ENCODE results near the gene KCNJ3. TPM values are rescaled to one million over a fixed set of nuclear protein-coding genes. Genes with fewer than 3 reads are reported as not detected.

Gene KCNJ3
- total and polyA plus RNA-seq, 4 experiments from 2014 or later = not detected

- DNase-seq = no peak
- H3K36me3 ChIP-seq (ENCODE audit: insufficient read depth, low read length) = no peaks in the 10 kb centered on the region
- Mint-ChIP-seq H3K27ac (no peak overlapping the region), H3K4me3 (no peak overlapping the region), H3K4me1 (no peaks in the 10 kb centered on the region), H3K27me3 (no peaks in the 10 kb centered on the region), H3K36me3 (no peaks in the 10 kb centered on the region), H3K9me3 (peaks cover 0 to 3% (median 0%) of the 10 kb centered on the region in 8 donors)
- CTCF ChIA-PET (ENCODE audit: partially characterized antibody) = no interaction called here
- no peaks in the 10 kb centered on the region for H3K4me1 ChIP-seq (ENCODE audit: insufficient read depth, low read length)
- no peaks in the 10 kb centered on the region for H3K9me3 ChIP-seq (ENCODE audit: control insufficient read depth in 1 of 2, low read length in 2 of 2)
- intact Hi-C loops (cut with micrococcal nuclease) = no loop called here
- POLR2A ChIA-PET (ENCODE audit: partially characterized antibody) = no interaction called here
- H3K4me3 ChIP-seq (ENCODE audit: low read length in 2 of 2) = no peak overlapping the region
- no peaks in the 10 kb centered on the region for H3K27me3 ChIP-seq (ENCODE audit: insufficient read depth, low read length)
- no peak overlapping the region for H3K27ac ChIP-seq (ENCODE audit: low read depth, low read length)
Observed at GRCh38 chr2:154706660-154707059, 8.2 kb downstream of the KCNJ3 start.

- Mint-ChIP-seq H3K27ac (no peak overlapping the region), H3K36me3 (no peaks in the 10 kb centered on the region), H3K27me3 (no peaks in the 10 kb centered on the region), H3K4me3 (no peak overlapping the region), H3K4me1 (no peaks in the 10 kb centered on the region), H3K9me3 (peaks cover 0 to 3% (median 0%) of the 10 kb centered on the region in 8 donors)
- Histone ChIP-seq H3K9me3 (ENCODE audit: control insufficient read depth in 1 of 2, low read length in 2 of 2) (no peaks in the 10 kb centered on the region), H3K27ac (ENCODE audit: low read depth, low read length) (no peak overlapping the region), H3K4me3 (ENCODE audit: low read length in 2 of 2) (no peak overlapping the region), H3K4me1 (ENCODE audit: insufficient read depth, low read length) (no peaks in the 10 kb centered on the region), H3K27me3 (ENCODE audit: insufficient read depth, low read length) (no peaks in the 10 kb centered on the region), H3K36me3 (ENCODE audit: insufficient read depth, low read length) (no peaks in the 10 kb centered on the region)
- DNase-seq = no peak
- POLR2A ChIA-PET (ENCODE audit: partially characterized antibody) = no interaction called here
- CTCF ChIA-PET (ENCODE audit: partially characterized antibody) = no interaction called here
- intact Hi-C loops (cut with micrococcal nuclease) = no loop called here
Observed at GRCh38 chr2:154707994-154708575, 9.6 kb downstream of the KCNJ3 start.

GRCh38 chr2:154709215-154709614 lies 10.7 kb downstream of the KCNJ3 start:
- H3K9me3 Mint-ChIP-seq = peaks cover 0 to 3% (median 0%) of the 10 kb centered on the region in 8 donors
- no peak for DNase-seq
- ChIA-PET CTCF (ENCODE audit: partially characterized antibody) (no interaction called here), POLR2A (ENCODE audit: partially characterized antibody) (no interaction called here)
- no peaks in the 10 kb centered on the region for H3K27me3 ChIP-seq (ENCODE audit: insufficient read depth, low read length)
- H3K27ac ChIP-seq (ENCODE audit: low read depth, low read length) = no peak overlapping the region
- no peaks in the 10 kb centered on the region for H3K4me1 ChIP-seq (ENCODE audit: insufficient read depth, low read length)
- no peak overlapping the region for H3K4me3 Mint-ChIP-seq
- H3K27me3 Mint-ChIP-seq = no peaks in the 10 kb centered on the region
- H3K27ac Mint-ChIP-seq = no peak overlapping the region
- no peaks in the 10 kb centered on the region for H3K9me3 ChIP-seq (ENCODE audit: control insufficient read depth in 1 of 2, low read length in 2 of 2)
- no peak overlapping the region for H3K4me3 ChIP-seq (ENCODE audit: low read length in 2 of 2)
- H3K36me3 ChIP-seq (ENCODE audit: insufficient read depth, low read length) = no peaks in the 10 kb centered on the region
- intact Hi-C loops (cut with micrococcal nuclease) = no loop called here
- no peaks in the 10 kb centered on the region for H3K4me1 Mint-ChIP-seq
- no peaks in the 10 kb centered on the region for H3K36me3 Mint-ChIP-seq

GRCh38 chr2:154710078-154710477 lies 11.6 kb downstream of the KCNJ3 start:
- Histone ChIP-seq H3K36me3 (ENCODE audit: insufficient read depth, low read length) (no peaks in the 10 kb centered on the region), H3K27ac (ENCODE audit: low read depth, low read length) (no peak overlapping the region), H3K4me1 (ENCODE audit: insufficient read depth, low read length) (no peaks in the 10 kb centered on the region), H3K9me3 (ENCODE audit: control insufficient read depth in 1 of 2, low read length in 2 of 2) (no peaks in the 10 kb centered on the region), H3K27me3 (ENCODE audit: insufficient read depth, low read length) (no peaks in the 10 kb centered on the region), H3K4me3 (ENCODE audit: low read length in 2 of 2) (no peak overlapping the region)
- Mint-ChIP-seq H3K9me3 (peaks cover 0 to 5% (median 0%) of the 10 kb centered on the region in 8 donors), H3K27me3 (no peaks in the 10 kb centered on the region), H3K4me3 (no peak overlapping the region), H3K4me1 (no peaks in the 10 kb centered on the region), H3K36me3 (no peaks in the 10 kb centered on the region), H3K27ac (no peak overlapping the region)
- ChIA-PET CTCF (ENCODE audit: partially characterized antibody) (no interaction called here), POLR2A (ENCODE audit: partially characterized antibody) (no interaction called here)
- DNase-seq = no peak
- intact Hi-C loops (cut with micrococcal nuclease) = no loop called here

GRCh38 chr2:154710685-154711084 lies 12.2 kb downstream of the KCNJ3 start:
- POLR2A ChIA-PET (ENCODE audit: partially characterized antibody) = no interaction called here
- Histone ChIP-seq H3K27me3 (ENCODE audit: insufficient read depth, low read length) (no peaks in the 10 kb centered on the region), H3K4me3 (ENCODE audit: low read length in 2 of 2) (no peak overlapping the region), H3K27ac (ENCODE audit: low read depth, low read length) (no peak overlapping the region), H3K36me3 (ENCODE audit: insufficient read depth, low read length) (no peaks in the 10 kb centered on the region), H3K4me1 (ENCODE audit: insufficient read depth, low read length) (no peaks in the 10 kb centered on the region), H3K9me3 (ENCODE audit: control insufficient read depth in 1 of 2, low read length in 2 of 2) (no peaks in the 10 kb centered on the region)
- H3K27ac Mint-ChIP-seq = no peak overlapping the region
- CTCF ChIA-PET (ENCODE audit: partially characterized antibody) = interaction anchor here (0.6 kb wide), 1 partner anchor 50 kb away, joined by 3 read pairs; no protein-coding TSS in a partner anchor
- H3K4me3 Mint-ChIP-seq = no peak overlapping the region
- intact Hi-C loops (cut with micrococcal nuclease) = no loop called here
- H3K4me1 Mint-ChIP-seq = no peaks in the 10 kb centered on the region
- no peaks in the 10 kb centered on the region for H3K27me3 Mint-ChIP-seq
- H3K9me3 Mint-ChIP-seq = peaks cover 0 to 5% (median 0%) of the 10 kb centered on the region in 8 donors
- DNase-seq = no peak
- no peaks in the 10 kb centered on the region for H3K36me3 Mint-ChIP-seq

GRCh38 chr2:154713675-154714074 lies 15.2 kb downstream of the KCNJ3 start:
- peaks cover 0 to 5% (median 0%) of the 10 kb centered on the region in 8 donors for H3K9me3 Mint-ChIP-seq
- H3K4me3 Mint-ChIP-seq = no peak overlapping the region
- Histone ChIP-seq H3K4me1 (ENCODE audit: insufficient read depth, low read length) (no peaks in the 10 kb centered on the region), H3K27me3 (ENCODE audit: insufficient read depth, low read length) (no peaks in the 10 kb centered on the region), H3K36me3 (ENCODE audit: insufficient read depth, low read length) (no peaks in the 10 kb centered on the region), H3K9me3 (ENCODE audit: control insufficient read depth in 1 of 2, low read length in 2 of 2) (no peaks in the 10 kb centered on the region), H3K27ac (ENCODE audit: low read depth, low read length) (no peak overlapping the region), H3K4me3 (ENCODE audit: low read length in 2 of 2) (no peak overlapping the region)
- intact Hi-C loops (cut with micrococcal nuclease) = no loop called here
- H3K4me1 Mint-ChIP-seq = no peaks in the 10 kb centered on the region
- no peak overlapping the region for H3K27ac Mint-ChIP-seq
- CTCF ChIA-PET (ENCODE audit: partially characterized antibody) = no interaction called here
- no peaks in the 10 kb centered on the region for H3K27me3 Mint-ChIP-seq
- POLR2A ChIA-PET (ENCODE audit: partially characterized antibody) = no interaction called here
- H3K36me3 Mint-ChIP-seq = no peaks in the 10 kb centered on the region
- no peak for DNase-seq

- CTCF ChIA-PET (ENCODE audit: partially characterized antibody) = no interaction called here
- H3K4me1 Mint-ChIP-seq = no peaks in the 10 kb centered on the region
- Histone ChIP-seq H3K27me3 (ENCODE audit: insufficient read depth, low read length) (no peaks in the 10 kb centered on the region), H3K9me3 (ENCODE audit: control insufficient read depth in 1 of 2, low read length in 2 of 2) (no peaks in the 10 kb centered on the region), H3K4me3 (ENCODE audit: low read length in 2 of 2) (no peak overlapping the region), H3K36me3 (ENCODE audit: insufficient read depth, low read length) (no peaks in the 10 kb centered on the region), H3K4me1 (ENCODE audit: insufficient read depth, low read length) (no peaks in the 10 kb centered on the region), H3K27ac (ENCODE audit: low read depth, low read length) (no peak overlapping the region)
- no peak for DNase-seq
- H3K27me3 Mint-ChIP-seq = no peaks in the 10 kb centered on the region
- H3K27ac Mint-ChIP-seq = no peak overlapping the region
- POLR2A ChIA-PET (ENCODE audit: partially characterized antibody) = no interaction called here
- H3K36me3 Mint-ChIP-seq = no peaks in the 10 kb centered on the region
- H3K9me3 Mint-ChIP-seq = peaks cover 0 to 7% (median under 1%) of the 10 kb centered on the region in 8 donors
- no peak overlapping the region for H3K4me3 Mint-ChIP-seq
- intact Hi-C loops (cut with micrococcal nuclease) = no loop called here
Observed at GRCh38 chr2:154720651-154721050, 22.2 kb downstream of the KCNJ3 start.
